HCT116 (cell line): ENCODE results near the gene TCL1B.

ENCODE experiments used
- CTCF ChIP-seq, 3 experiments: fragments of 200-600 bp in 1 of 3; sonication (generic) in 1 of 3; IDR thresholded peaks in 2 of 3; conservative IDR thresholded peaks in 1 of 3; 2 replicates each; pipeline ENCODE4 v1.5.1; 2012 to 2017; ENCODE audit warnings: low read depth in 2 of 3, low read length in 2 of 3, antibody characterized with exemption in 1 of 3, borderline replicate concordance in 1 of 3, control low read depth in 1 of 3, mild to moderate bottlenecking in 1 of 3, mixed read lengths in 1 of 3, mixed run types in 1 of 3, moderate library complexity in 1 of 3; ENCODE audit not compliant: insufficient read depth in 1 of 3
- JUND ChIP-seq: IDR thresholded peaks from 2 replicates; pipeline ENCODE4 v1.6.1; 2012
- SP1 ChIP-seq: IDR thresholded peaks from 2 replicates; pipeline ENCODE4 v1.6.1; 2012; ENCODE audit warnings: low read depth
- ZNF274 ChIP-seq: fragments of 200-500 bp; sonication (Bioruptor generic); IDR thresholded peaks from 2 replicates; pipeline ENCODE4 v1.6.1; 2014; ENCODE audit warnings: mild to moderate bottlenecking, low read depth, low read length, inconsistent platforms

- no peak for TF ChIP-seq SP1
- TF ChIP-seq CTCF (IDR thresholded peaks at IDR 0.05 in 2 of 3, conservative IDR thresholded peaks at IDR 0.05 in 1 of 3; ENCODE audit: borderline replicate concordance in 1 of 3, insufficient read depth in 1 of 3, low read depth in 2 of 3, low read length in 2 of 3) = no peak
- no peak for TF ChIP-seq JUND
- no peak for TF ChIP-seq ZNF274
These were observed 39.6 kb downstream of the TCL1B start for GRCh38 chr14:95725685-95726336.
